Activated T-cell treated with anti-CD3 and anti-CD28 coated beads for 1 hour (primary cell): ENCODE measurements around the gene XRN1.
"Not testable (repeated sequence)": the region's sequence is repeated elsewhere in the genome, so short reads cannot be mapped to it uniquely, and the experiment has no call there.

Source experiments
- DNase-seq: peaks from one replicate; pipeline ENCODE4 v3.0.0-alpha.2; 2020; ENCODE audit warnings: low read depth

The XRN1 gene, protein sequence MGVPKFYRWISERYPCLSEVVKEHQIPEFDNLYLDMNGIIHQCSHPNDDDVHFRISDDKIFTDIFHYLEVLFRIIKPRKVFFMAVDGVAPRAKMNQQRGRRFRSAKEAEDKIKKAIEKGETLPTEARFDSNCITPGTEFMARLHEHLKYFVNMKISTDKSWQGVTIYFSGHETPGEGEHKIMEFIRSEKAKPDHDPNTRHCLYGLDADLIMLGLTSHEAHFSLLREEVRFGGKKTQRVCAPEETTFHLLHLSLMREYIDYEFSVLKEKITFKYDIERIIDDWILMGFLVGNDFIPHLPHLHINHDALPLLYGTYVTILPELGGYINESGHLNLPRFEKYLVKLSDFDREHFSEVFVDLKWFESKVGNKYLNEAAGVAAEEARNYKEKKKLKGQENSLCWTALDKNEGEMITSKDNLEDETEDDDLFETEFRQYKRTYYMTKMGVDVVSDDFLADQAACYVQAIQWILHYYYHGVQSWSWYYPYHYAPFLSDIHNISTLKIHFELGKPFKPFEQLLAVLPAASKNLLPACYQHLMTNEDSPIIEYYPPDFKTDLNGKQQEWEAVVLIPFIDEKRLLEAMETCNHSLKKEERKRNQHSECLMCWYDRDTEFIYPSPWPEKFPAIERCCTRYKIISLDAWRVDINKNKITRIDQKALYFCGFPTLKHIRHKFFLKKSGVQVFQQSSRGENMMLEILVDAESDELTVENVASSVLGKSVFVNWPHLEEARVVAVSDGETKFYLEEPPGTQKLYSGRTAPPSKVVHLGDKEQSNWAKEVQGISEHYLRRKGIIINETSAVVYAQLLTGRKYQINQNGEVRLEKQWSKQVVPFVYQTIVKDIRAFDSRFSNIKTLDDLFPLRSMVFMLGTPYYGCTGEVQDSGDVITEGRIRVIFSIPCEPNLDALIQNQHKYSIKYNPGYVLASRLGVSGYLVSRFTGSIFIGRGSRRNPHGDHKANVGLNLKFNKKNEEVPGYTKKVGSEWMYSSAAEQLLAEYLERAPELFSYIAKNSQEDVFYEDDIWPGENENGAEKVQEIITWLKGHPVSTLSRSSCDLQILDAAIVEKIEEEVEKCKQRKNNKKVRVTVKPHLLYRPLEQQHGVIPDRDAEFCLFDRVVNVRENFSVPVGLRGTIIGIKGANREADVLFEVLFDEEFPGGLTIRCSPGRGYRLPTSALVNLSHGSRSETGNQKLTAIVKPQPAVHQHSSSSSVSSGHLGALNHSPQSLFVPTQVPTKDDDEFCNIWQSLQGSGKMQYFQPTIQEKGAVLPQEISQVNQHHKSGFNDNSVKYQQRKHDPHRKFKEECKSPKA (N-terminal part only)

DNA sequence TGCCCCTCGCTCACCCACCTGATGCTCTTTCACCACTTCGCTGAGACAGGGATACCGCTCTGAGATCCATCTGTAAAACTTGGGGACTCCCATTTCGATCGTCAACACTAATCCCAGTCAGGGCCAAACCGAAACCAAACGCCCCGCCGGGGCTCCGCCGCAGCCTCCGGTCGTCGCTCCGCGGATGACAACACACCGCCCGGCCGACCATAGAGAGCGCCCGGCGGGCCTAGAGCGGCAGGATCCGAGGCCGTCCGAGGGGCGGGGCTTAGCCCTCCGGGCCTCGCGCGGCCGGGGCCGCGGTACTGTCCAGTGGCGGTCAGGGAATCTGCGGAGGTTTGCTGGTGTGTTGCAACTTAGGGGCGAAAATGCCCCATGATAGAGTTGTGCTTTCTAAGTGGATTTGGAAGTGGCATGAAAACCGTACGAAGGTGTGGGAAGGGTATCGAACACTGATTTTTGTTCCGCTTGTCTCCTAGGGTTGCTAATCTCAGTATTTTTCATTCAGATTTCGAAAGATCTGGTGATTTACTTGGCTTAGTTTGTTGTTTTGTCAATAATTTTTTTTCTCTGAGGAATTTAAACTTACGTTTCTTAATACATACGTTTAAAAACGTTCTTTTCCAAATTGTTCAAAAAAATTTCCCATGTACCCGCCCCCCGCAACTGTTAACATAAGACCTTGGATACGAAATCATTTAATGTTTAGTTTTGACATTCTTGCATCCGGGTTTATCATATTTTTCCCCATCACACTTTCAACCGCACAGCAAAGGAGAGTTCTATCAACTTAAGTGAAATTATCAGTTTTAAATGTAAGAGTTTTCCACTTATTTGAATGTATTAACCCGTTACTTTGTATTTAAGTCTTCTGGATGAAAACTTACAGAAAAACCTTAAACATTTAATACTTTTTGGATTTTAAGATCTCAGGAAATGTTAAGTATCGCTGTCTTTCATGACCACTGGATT lies at the start of gene XRN1:
TSS of gene XRN1 (minus strand) at position 186 of the 972 bp plus-strand sequence. CDS start at position 93, 93 bp downstream.
- peak; percentile 90 for DNase-seq

DNA sequence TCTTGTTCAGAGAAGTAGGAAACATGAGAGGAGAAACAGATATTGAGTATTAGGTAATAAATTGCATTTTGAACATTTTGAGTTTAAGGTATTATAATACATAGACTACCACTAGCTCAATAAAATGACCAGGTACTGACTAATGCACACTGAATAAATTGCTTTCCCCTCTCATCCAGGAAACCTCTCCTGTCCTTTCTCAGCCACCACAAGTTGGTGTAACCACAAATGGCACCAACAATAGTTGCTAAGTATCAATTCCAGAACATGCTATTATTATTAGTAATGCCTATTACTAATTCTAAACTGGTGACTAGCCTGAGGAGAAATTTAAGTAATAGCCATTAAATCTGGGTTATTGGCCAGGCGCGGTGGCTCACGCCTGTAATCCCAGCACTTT lies 47.3 kb upstream of the XRN1 start:
- DNase-seq = no peak

DNA sequence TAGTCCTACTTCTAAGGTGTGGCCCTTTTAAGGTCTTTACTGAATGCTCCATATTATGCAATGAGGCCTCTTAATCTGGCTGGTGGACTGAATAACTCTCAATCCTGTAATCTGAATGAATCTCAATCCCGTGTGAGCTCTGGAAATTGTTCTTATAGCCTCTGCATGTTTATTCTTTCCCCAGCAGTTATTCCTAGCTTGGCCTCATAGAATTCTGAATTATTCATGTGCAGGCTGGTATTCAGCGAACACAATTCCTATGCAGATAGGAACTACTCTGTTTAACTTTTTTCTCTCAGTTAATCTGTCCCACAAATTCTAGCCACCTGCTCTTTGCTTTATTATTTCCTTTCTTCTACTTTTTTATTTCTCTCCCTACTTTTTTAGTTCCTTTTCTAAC lies 44.3 kb upstream of the XRN1 start:
- DNase-seq = no peak

DNA sequence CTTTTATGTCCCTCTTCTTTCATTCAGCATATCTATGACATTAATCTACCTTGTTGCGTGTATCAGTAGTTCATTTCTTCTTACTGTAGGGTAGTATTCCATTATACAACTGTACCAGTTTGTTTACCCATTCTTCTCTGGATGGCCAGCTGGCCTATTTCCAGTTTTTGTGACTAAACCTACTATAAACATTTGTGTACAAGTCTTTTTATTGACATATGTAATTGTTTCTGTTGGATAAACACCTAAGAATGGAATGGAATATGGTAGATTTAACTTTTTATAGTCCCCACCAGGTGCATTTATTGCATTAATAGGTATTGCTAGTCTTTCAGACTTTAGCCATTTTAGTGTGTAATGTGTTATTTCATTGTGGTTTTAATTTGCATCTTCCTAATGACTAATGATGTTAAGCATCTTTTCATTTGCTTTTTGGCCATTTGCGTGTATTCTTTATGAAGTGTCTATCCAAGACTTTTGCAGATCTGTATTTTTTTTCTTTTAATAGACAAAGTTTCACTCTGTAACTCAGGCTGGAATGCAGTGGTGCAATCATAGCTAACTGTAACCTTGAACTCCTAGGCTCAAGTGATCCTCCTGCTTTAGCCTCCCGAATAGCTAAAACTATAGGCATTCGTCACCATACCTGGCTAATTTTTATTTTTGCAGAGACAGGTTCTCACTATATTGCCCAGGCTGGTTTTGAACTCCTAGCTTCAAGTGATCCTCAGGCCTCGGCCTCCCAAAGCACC lies 41.9 kb upstream of the XRN1 start:
- DNase-seq = no peak

DNA sequence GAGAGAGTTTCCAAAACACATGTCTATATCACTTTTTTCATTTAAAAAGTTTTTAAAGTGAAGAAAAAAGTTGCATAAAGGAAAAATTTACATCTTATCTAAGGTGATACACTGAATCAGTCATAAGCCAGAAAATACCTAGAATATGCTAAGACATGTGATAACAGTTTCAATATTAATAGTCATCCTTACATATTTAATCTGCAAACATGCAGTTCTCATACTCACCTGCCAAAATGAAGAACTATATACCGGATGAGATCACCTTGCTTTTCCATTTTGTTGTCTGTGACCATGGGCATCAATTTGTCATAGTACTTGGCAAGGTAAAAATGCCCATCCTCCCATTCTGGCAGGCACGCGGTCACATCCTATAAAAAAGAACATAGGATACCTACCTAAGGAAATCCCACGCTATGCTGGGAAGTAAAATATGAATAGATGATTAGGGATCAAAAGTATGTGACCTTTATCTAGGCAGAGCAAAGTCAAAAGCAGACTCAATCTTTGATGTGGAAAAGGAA lies 37.1 kb upstream of the XRN1 start:
- DNase-seq = no peak

DNA sequence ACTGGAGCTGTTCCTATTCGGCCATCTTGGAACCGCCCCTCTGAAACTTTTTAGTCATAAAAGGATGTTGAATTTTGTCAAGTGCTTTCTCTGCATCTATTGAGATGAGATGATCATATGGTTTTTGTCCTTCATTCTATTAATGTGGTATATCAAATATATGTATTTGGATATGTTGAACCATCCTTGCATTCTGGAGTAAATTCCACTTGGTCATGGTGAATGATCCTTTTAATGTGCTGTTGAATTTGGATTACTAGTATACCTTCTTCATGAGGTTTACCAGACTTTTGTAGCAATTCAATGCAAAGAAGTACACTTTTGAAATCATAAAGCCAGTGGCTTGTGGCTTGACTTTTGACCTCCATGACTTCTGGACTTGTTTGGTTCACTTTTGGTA lies 33.4 kb upstream of the XRN1 start:
- no peak for DNase-seq

DNA sequence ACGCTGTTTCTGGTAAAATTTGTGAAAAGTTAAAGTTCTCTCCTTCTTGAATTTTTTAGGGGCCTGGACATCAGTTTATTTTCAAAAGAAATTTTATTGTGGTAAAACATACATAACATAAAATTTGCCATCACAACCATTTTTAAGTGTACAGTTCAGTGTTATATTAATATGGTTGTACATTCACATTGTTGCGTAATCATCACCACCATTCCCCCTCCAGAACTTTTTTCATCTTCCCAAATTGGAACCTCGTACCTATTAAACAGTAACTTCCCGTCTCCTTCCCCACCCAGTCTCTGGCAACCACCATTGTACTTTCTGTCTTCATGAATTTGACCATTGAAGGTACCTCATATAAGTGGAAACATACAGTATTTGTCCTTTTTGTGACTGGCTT lies 23.0 kb upstream of the XRN1 start:
- DNase-seq = no peak

DNA sequence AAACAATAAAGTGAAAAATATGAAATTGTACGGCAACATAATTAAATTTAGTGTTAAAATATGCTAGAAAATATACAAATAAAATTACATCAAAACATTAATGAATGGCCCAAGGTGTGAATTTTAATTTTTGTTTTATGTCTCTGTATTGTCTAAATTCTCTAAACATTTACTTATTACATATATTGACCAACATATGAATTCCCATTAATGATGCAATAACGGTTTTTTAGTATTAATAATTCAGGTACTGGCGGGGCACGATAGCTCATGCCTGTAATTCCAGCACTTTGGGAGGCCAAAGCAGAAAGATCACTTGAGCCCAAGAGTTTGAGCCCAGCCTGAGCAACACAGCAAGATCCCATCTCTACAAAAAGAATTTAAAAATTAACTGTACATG lies 20.6 kb upstream of the XRN1 start:
- DNase-seq = no peak

DNA sequence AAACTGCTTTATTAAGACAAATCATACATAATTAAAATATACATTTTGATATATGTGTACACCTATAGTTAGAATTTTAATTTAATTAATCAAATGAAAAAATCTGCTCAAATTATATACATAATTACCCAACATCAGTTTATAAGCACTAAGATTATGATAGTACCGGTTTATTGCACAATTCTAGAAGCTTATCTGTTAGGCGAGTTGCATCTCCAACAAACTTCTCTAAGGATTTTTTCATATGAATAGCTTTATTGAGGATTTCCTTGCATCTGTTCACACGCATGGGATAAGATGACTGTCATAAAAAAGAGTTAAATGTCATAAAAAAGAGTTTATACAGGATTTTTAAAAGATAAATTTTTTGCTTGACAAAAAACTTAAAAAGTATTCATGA lies 19.9 kb upstream of the XRN1 start:
- DNase-seq = no peak

DNA sequence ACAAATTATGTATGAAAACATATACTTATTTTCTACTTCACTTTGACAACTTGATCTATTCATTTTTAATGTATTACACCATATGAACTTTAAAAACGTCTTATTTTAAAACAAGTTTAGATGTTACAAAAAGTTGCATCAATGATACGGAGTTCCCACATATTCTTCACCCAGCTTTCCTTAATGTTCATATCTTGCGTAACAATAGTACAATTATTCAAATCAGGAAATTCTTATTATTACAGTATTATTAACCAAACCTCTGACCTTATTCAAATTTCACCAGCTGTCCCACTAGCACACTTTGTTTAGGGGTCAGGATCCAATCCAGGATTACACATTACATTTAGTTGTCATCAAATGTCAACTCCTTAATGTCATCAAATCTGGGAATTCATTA lies 12.9 kb upstream of the XRN1 start:
- no peak for DNase-seq

DNA sequence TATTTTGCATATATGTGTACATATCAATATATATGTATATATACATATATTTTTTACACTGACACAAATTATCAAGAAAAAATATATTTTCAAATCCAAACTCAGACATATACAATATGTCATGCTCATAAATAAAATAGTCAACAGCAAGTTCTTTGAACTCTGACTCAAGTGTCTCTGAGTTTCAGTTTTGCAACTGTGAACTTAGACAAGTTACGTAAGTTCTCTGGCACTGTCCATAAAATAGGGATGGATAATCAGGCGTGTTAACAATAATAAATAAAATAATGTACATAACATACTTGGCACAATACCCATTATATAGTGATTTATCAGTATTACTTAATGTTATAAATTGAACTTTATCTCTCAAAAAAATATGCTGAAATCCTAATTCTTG lies 12.1 kb upstream of the XRN1 start:
- no peak for DNase-seq

DNA sequence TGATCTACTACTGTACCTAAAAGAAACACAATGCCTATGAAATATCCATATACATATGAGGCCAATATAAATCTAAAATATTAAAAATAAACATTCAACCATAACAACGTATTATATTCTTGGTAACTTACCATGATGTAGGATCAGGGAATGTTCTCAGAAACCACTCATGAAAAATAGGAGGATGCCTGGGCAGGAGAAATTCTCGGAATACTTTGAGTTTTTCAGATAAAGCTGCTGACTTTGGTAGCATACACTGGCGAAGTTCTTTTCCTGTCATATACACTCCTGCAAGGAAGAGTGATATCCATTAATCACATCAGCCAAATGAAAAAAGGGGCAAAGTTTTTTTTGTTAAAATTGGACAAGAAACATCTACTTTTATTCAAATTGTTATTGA lies 11.3 kb upstream of the XRN1 start:
- DNase-seq = no peak

DNA sequence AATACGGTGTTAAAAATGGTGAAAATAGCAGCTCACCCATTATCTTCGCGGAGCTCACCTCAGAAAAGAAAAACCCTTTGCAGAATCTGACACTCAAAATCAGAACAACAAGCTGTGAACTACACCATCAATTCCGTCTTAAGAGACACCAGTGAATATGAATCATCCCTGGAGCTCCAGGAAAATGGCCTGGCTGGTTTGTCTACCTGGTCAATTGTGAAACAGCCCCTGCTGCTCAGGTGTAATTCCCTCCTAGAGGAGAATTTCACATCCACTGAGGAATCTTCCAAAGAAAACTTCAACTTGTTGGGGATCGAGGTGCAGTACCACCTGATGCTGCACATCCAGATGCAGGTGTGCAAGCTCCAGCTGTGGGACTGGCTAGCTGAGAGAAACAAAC lies 3.0 kb upstream of the XRN1 start:
- no peak for DNase-seq

DNA sequence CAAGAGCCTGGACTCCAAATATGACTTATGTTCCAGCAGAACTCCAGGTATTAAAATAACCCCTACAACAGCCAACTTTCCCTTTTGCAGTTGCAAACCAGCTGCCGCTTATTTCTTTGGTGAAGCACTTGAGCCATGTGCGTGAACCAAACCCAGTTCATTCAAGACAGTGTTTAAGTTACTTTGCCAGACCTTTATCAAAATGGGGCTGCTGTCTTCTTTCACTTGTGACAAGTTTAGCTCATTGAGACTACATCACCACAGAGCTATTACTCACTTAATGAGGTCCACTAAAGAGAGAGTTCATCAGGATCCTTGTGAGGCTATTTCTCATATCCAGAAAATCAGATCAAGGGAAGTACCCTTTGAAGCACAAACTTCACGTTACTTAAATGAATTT lies 2.4 kb upstream of the XRN1 start:
- no peak for DNase-seq

DNA sequence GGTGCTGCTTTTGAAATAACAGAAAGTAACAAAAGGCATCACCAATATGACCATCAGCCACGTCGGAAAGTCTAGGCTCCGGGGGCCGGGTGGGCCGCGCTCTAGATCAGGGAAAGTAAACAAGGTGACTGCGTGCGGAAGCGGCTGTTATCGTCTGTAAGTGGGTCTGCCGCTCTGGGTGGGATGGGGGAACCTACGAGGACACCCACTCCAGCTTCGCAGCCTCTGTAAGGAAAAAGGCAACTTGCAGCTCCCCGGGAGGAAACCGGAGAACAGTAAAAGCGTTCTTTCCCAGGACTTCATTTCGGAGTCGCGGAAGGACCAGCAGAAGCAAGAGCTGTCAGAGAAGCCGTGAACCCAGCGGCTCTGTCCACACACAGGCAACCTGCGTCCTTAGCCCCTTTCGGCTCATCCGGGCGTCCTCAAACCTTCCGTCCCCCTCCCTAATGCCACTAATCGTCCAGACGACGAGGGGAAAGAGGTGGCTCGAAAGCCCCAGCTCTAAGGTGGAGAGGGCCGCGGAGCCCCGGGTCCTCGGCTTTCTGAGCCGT lies 461 bp downstream of the XRN1 start:
- DNase-seq = peak; percentile 16

DNA sequence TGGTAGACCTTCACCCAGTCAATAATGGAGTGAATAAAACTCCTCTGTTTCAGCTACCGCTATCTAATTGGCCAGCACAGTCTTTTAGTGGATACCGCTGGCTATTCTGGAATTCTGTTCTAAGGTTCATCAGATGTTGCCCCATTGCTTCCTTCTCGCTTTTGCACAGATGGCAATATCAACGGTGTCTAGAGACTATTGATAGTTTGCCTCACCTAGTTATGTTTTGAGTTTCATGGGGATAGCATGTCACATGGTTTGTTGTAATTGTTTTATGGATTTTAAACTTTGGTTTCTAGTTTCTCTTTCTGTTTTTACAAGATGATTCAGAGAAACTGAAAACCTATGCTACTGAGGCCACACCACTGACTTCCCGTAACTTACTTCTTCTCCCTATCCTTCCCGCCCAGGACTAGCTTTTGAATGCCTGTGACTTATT lies 2.0 kb downstream of the XRN1 start:
- no peak for DNase-seq

DNA sequence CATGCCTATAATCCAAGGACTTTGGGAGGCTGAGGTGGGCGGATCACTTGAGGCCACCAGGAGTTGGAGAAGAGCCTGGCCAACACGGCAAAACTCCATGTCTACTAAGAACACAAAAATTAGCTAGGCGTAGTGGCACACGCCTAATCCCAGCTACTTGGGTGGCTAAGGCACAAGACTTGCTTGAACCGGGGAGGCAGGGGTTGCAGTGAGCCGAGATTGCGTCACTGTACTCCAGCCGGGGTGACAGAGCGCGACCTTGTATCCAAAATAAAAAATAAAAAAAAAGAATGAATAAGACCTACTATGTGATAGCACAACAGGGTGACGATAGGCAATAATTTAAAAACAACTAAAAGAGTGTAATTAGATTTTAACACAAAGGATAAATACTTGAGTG lies 3.5 kb downstream of the XRN1 start:
- DNase-seq = no peak

DNA sequence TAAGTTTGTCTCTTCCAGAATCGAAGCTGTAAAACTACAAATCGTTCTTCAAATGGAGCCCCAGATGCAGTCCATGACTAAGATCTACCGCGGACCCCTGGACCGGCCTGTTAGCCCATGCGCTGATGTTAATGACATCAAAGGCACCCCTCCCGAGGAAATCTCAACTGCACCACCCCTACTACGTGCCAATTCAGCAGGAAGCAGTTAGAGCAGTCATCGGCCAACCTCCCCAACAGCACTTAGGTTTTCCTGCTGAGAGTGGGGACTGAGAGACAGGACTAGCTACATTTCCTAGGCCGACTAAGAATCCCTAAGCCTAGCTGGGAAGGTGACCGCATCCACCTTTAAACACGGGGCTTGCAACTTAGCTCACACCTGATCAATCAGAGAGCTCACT lies 4.8 kb downstream of the XRN1 start:
- not testable (repeated sequence) for DNase-seq

DNA sequence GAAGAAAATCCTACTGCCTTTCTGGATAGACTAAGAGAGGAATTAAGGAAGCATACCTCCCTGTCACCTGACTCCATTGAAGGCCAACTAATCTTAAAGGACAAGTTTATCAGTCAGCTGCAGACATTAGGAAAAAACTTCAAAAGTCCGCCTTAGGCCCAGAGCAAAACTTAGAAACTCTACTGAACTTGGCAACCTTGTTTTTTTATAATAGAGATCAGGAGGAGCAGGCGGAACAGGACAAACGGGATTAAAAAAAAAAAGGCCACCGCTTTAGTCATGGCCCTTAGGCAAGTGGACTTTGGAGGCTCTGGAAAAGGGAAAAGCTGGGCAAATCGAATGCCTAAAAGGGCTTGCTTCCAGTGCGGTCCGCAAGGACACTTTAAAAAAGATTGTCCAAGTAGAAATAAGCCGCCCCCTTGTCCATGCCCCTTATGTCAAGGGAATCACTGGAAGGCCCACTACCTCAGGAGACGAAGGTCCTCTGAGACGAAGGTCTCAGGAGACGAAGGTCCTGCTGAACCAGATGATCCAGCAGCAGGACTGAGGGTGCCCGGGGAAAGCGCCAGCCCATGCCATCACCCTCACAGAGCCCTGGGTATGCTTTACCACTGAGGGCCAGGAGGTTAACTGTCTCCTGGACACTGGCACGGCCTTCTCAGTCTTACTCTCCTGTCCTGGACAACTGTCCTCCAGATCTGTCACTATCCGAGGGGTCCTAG lies 8.2 kb downstream of the XRN1 start:
- DNase-seq = not testable (repeated sequence)
